GM12878 (cell line): Measurements from ENCODE around the gene ZNF148.
"Not testable (repeated sequence)": the region's sequence is repeated elsewhere in the genome, so short reads cannot be mapped to it uniquely, and the experiment has no call there.

Source experiments
- BMI1 ChIP-seq: fragments of 450-650 bp; IDR thresholded peaks from 2 replicates; pipeline ENCODE4 v1.6.1; 2016; ENCODE audit warnings: mild to moderate bottlenecking, moderate library complexity, borderline replicate concordance
- CHD1 ChIP-seq: IDR thresholded peaks from 2 replicates; pipeline ENCODE4 v1.6.1; 2012; ENCODE audit warnings: low read depth, low read length, improper control_type of control experiment
- CREB1 ChIP-seq: IDR thresholded peaks from 2 replicates; pipeline ENCODE4 v1.6.1; 2012; ENCODE audit warnings: low read depth, mild to moderate bottlenecking, inconsistent platforms
- CTCF ChIP-seq, 3 experiments: IDR thresholded peaks in 2 of 3; conservative IDR thresholded peaks in 1 of 3; 2 replicates each; pipeline ENCODE4 v1.5.1; 2011; ENCODE audit warnings: low read depth in 3 of 3, low read length in 3 of 3, mild to moderate bottlenecking in 3 of 3, control low read depth in 2 of 3, moderate library complexity in 2 of 3, inconsistent platforms in 1 of 3, mixed read lengths in 1 of 3; ENCODE audit not compliant: control insufficient read depth in 2 of 3, insufficient read depth in 1 of 3; ENCODE audit errors: extremely low read depth in 1 of 3
- EZH2 ChIP-seq: IDR thresholded peaks from 2 replicates; pipeline ENCODE4 v1.6.1; 2012; ENCODE audit warnings: low read depth, mild to moderate bottlenecking, control low read depth, inconsistent platforms, low read length, borderline replicate concordance; ENCODE audit not compliant: control insufficient read depth
- MXI1 ChIP-seq: fragments of 150-350 bp; IDR thresholded peaks from 2 replicates; pipeline ENCODE4 v1.6.1; 2011; ENCODE audit warnings: low read depth, mild to moderate bottlenecking, inconsistent platforms, low read length, improper control_type of control experiment
- RAD21 ChIP-seq: IDR thresholded peaks from 2 replicates; pipeline ENCODE4 v1.6.1; 2011; ENCODE audit warnings: mild to moderate bottlenecking, low read depth, low read length, moderate library complexity; ENCODE audit not compliant: insufficient read depth
- SRF ChIP-seq, 2 experiments: IDR thresholded peaks; 2 replicates each; pipeline ENCODE4 v1.6.1; 2011; ENCODE audit warnings: low read depth in 2 of 2, low read length in 2 of 2, mild to moderate bottlenecking in 1 of 2, moderate library complexity in 1 of 2
- TF ChIP-seq, protein P1 (sequence below): fragments of 450-650 bp; IDR thresholded peaks from 2 replicates; pipeline ENCODE4 v1.6.1; 2017; ENCODE audit warnings: antibody characterized with exemption, mild to moderate bottlenecking, moderate library complexity

GRCh38 chr3:125388369-125388768 is 13.2 kb upstream of the ZNF148 start:
- not testable (repeated sequence) for TF ChIP-seq CREB1; BMI1; CTCF (IDR thresholded peaks at IDR 0.05 in 2 of 3, conservative IDR thresholded peaks at IDR 0.05 in 1 of 3; ENCODE audit: control insufficient read depth in 2 of 3, extremely low read depth in 1 of 3, insufficient read depth in 1 of 3, low read depth in 3 of 3, low read length in 3 of 3); CHD1; EZH2; SRF (IDR thresholded peaks at IDR 0.05; ENCODE audit: low read depth in 2 of 2, low read length in 2 of 2); RAD21; MXI1
- TF ChIP-seq, protein P1, sequence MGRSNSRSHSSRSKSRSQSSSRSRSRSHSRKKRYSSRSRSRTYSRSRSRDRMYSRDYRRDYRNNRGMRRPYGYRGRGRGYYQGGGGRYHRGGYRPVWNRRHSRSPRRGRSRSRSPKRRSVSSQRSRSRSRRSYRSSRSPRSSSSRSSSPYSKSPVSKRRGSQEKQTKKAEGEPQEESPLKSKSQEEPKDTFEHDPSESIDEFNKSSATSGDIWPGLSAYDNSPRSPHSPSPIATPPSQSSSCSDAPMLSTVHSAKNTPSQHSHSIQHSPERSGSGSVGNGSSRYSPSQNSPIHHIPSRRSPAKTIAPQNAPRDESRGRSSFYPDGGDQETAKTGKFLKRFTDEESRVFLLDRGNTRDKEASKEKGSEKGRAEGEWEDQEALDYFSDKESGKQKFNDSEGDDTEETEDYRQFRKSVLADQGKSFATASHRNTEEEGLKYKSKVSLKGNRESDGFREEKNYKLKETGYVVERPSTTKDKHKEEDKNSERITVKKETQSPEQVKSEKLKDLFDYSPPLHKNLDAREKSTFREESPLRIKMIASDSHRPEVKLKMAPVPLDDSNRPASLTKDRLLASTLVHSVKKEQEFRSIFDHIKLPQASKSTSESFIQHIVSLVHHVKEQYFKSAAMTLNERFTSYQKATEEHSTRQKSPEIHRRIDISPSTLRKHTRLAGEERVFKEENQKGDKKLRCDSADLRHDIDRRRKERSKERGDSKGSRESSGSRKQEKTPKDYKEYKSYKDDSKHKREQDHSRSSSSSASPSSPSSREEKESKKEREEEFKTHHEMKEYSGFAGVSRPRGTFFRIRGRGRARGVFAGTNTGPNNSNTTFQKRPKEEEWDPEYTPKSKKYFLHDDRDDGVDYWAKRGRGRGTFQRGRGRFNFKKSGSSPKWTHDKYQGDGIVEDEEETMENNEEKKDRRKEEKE: not testable (repeated sequence)
